ENCODE results near the gene SKA2.
"Not testable (repeated sequence)": the region's sequence is repeated elsewhere in the genome, so short reads cannot be mapped to it uniquely, and the experiment has no call there.

Gene SKA2

GRCh38 chr17:59151591-59151990 lies 3.4 kb downstream of the SKA2 start:
- DNase-seq (ENCODE audit: low read depth) = no peak

- no peak for DNase-seq (ENCODE audit: low read depth)
These were observed 4.0 kb downstream of the SKA2 start for GRCh38 chr17:59151006-59151405.

GRCh38 chr17:59149841-59150511 lies 5.0 kb downstream of the SKA2 start:
- DNase-seq (ENCODE audit: low read depth) = no peak

- DNase-seq (ENCODE audit: low read depth) = no peak
These were observed 5.9 kb downstream of the SKA2 start for GRCh38 chr17:59149051-59149450.

GRCh38 chr17:59145571-59146096 lies 9.4 kb downstream of the SKA2 start:
- no peak for DNase-seq (ENCODE audit: low read depth)

- no peak for DNase-seq (ENCODE audit: low read depth)
These were observed 13.1 kb downstream of the SKA2 start for GRCh38 chr17:59141860-59142259.

GRCh38 chr17:59139939-59140338 lies 15.0 kb downstream of the SKA2 start:
- no peak for DNase-seq (ENCODE audit: low read depth)

GRCh38 chr17:59138339-59138738 lies 16.6 kb downstream of the SKA2 start:
- not testable (repeated sequence) for DNase-seq (ENCODE audit: low read depth)

- DNase-seq (ENCODE audit: low read depth) = no peak
These were observed 23.9 kb downstream of the SKA2 start for GRCh38 chr17:59131131-59131530.

GRCh38 chr17:59129814-59130213 lies 25.2 kb downstream of the SKA2 start:
- no peak for DNase-seq (ENCODE audit: low read depth)

GRCh38 chr17:59126809-59127417 lies 28.1 kb downstream of the SKA2 start:
- DNase-seq (ENCODE audit: low read depth) = no peak

- no peak for DNase-seq (ENCODE audit: low read depth)
These were observed 30.3 kb downstream of the SKA2 start for GRCh38 chr17:59124665-59125064.

- no peak for DNase-seq (ENCODE audit: low read depth)
These were observed 33.0 kb downstream of the SKA2 start for GRCh38 chr17:59121901-59122480.

- DNase-seq (ENCODE audit: low read depth) = no peak
These were observed 39.5 kb downstream of the SKA2 start for GRCh38 chr17:59115474-59115873.

GRCh38 chr17:59111539-59111938 lies 43.4 kb downstream of the SKA2 start:
- no peak for DNase-seq (ENCODE audit: low read depth)

GRCh38 chr17:59110973-59111372 lies 44.0 kb downstream of the SKA2 start:
- DNase-seq (ENCODE audit: low read depth) = no peak

GRCh38 chr17:59108400-59109102 lies 46.4 kb downstream of the SKA2 start:
- DNase-seq (ENCODE audit: low read depth) = no peak

- DNase-seq (ENCODE audit: low read depth) = no peak
These were observed 47.7 kb downstream of the SKA2 start for GRCh38 chr17:59107306-59107670.

GRCh38 chr17:59106463-59107305 lies 48.3 kb downstream of the SKA2 start, which contains the start of gene TRIM37:
TRIM37 (minus strand) TSS chr17:59106880; CDS start chr17:59106461, 419 bp downstream.
- peak; percentile 92 for DNase-seq (ENCODE audit: low read depth)

- peak; percentile 31 for DNase-seq (ENCODE audit: low read depth)
These were observed 49.0 kb downstream of the SKA2 start for GRCh38 chr17:59105852-59106462.

- DNase-seq (ENCODE audit: low read depth) = no peak
These were observed 53.8 kb downstream of the SKA2 start for GRCh38 chr17:59101178-59101577.

All from HS-27A (cell line).